PC-3 (cell line): ENCODE data around the gene FAM47E. TPM values are rescaled to one million over a fixed set of nuclear protein-coding genes. Genes with fewer than 3 reads are reported as not detected.

Experiments used
- ATAC-seq: fragments of 200-7000 bp; cut with Tn5 transposase; 2 replicates; pipeline ENCODE4 v1.9.1; 2020; ENCODE audit warnings: mild to moderate bottlenecking, moderate library complexity
- BruUV-seq: library from RNA; stranded (reverse); fragments of 400-500 nt; replicated peaks from 2 replicates; lab custom pipeline; 2021; lab: Mats Ljungman, UMichigan
- CTCF ChIA-PET: fragments of 300-600 bp; sonication (Branson Sonifier 250); formaldehyde crosslinking; loops from one replicate; lab custom pipeline; 2022; ENCODE audit warnings: antibody characterized with exemption; lab: Charles Lee
- POLR2A ChIA-PET: fragments of 300-600 bp; sonication (Branson Sonifier 250); formaldehyde crosslinking; loops from one replicate; lab custom pipeline; 2022; ENCODE audit warnings: antibody characterized with exemption; ENCODE audit not compliant: unreplicated experiment; lab: Charles Lee
- DNase-seq: peaks from one replicate; pipeline ENCODE4 v3.0.0-alpha.2; 2015
- H2AFZ ChIP-seq: fragments of 300-600 bp; sonication (generic); 2 replicates; pipeline ENCODE4 v1.6.0; 2016; ENCODE audit warnings: antibody characterized with exemption, low read length
- H3F3A ChIP-seq: fragments of 300-600 bp; sonication (generic); one replicate; pipeline ENCODE4 v1.6.0; 2017; ENCODE audit warnings: antibody characterized with exemption, low read length, control low read depth, mild to moderate bottlenecking; ENCODE audit not compliant: unreplicated experiment
- H3K27ac ChIP-seq: fragments of 300-600 bp; sonication (generic); 2 replicates; pipeline ENCODE4 v1.5.1; 2016; ENCODE audit warnings: mild to moderate bottlenecking, low read length
- H3K27me3 ChIP-seq: fragments of 300-600 bp; sonication (generic); 2 replicates; pipeline ENCODE4 v1.6.1; 2016; ENCODE audit warnings: low read length, mixed read lengths
- H3K36me3 ChIP-seq: fragments of 300-600 bp; sonication (generic); 2 replicates; pipeline ENCODE4 v1.6.1; 2016; ENCODE audit warnings: low read depth, mixed run types, low read length, mixed read lengths
- H3K4me1 ChIP-seq: fragments of 300-600 bp; sonication (generic); 2 replicates; pipeline ENCODE4 v1.5.1; 2016; ENCODE audit warnings: low read length; ENCODE audit not compliant: insufficient read depth
- H3K4me2 ChIP-seq: fragments of 300-600 bp; sonication (generic); 2 replicates; pipeline ENCODE4 v1.6.0; 2016; ENCODE audit warnings: low read length
- H3K4me3 ChIP-seq: fragments of 300-600 bp; sonication (generic); 2 replicates; pipeline ENCODE4 v1.5.1; 2016; ENCODE audit warnings: mild to moderate bottlenecking, low read length, mixed read lengths
- H3K79me2 ChIP-seq: fragments of 300-600 bp; sonication (generic); 2 replicates; pipeline ENCODE4 v1.6.1; 2017; ENCODE audit warnings: low read length, mixed read lengths
- H3K9ac ChIP-seq: fragments of 300-600 bp; sonication (generic); 2 replicates; pipeline ENCODE4 v1.6.0; 2016; ENCODE audit warnings: mild to moderate bottlenecking, low read length
- H3K9me2 ChIP-seq: fragments of 300-600 bp; sonication (generic); replicated peaks from 2 replicates; pipeline ENCODE4 v1.6.1; 2016; ENCODE audit warnings: mixed run types, low read length, mixed read lengths
- H3K9me3 ChIP-seq: fragments of 300-600 bp; sonication (generic); 2 replicates; pipeline ENCODE4 v1.6.1; 2016; ENCODE audit warnings: low read length, mixed read lengths
- H4K20me1 ChIP-seq: fragments of 300-600 bp; sonication (generic); 2 replicates; pipeline ENCODE4 v1.6.1; 2016; ENCODE audit warnings: low read length, mixed read lengths
- CTCF ChIP-seq: fragments of 300-600 bp; sonication (generic); conservative IDR thresholded peaks from 2 replicates; pipeline ENCODE4 v1.5.1; 2017; ENCODE audit warnings: antibody characterized with exemption, low read depth, mild to moderate bottlenecking, low read length
- EZH2 ChIP-seq: fragments of 300-600 bp; sonication (generic); IDR thresholded peaks from one replicate; pipeline ENCODE4 v1.6.1; 2017; ENCODE audit warnings: antibody characterized with exemption, mild to moderate bottlenecking, low read length; ENCODE audit not compliant: unreplicated experiment
- EZH2phosphoT487 ChIP-seq: fragments of 300-600 bp; sonication (generic); IDR thresholded peaks from 2 replicates; pipeline ENCODE4 v1.6.1; 2018; ENCODE audit warnings: mild to moderate bottlenecking, antibody characterized with exemption, low read length, borderline replicate concordance
- intact Hi-C: fragments of 100-400 bp; cut with micrococcal nuclease; formaldehyde crosslinking; loops from 2 replicates; pipeline ENCODE4 v1.9.0; 2023
- total RNA-seq: library from RNA; depleted of rRNA; stranded (reverse); fragments of >200 nt; gene quantifications from 2 replicates; pipeline ENCODE4 v1.2.3, GENCODE V29; 2014

Gene FAM47E
- total RNA-seq, 1 experiment from 2014 or later: 0.91 TPM

- intact Hi-C loops: no loop called here
- H3K9me2 ChIP-seq: no peaks in the 10 kb centered on the region
- no peaks in the 10 kb centered on the region for H3F3A ChIP-seq
- H3K79me2 ChIP-seq: no peaks in the 10 kb centered on the region
- no peaks in the 10 kb centered on the region for H3K36me3 ChIP-seq
- no peaks in the 10 kb centered on the region for H3K27me3 ChIP-seq
- no peak overlapping the region for H3K27ac ChIP-seq
- H3K4me2 ChIP-seq: no peak overlapping the region
- ATAC-seq (no peak), DNase-seq (no peak)
- TF ChIP-seq EZH2: no peak
- TF ChIP-seq CTCF: no peak
- no peak for TF ChIP-seq EZH2phosphoT487
- no peak overlapping the region for H2AFZ ChIP-seq
- H3K9me3 ChIP-seq: no peaks in the 10 kb centered on the region
- H3K9ac ChIP-seq: no peak overlapping the region
- ChIA-PET CTCF (no interaction called here), POLR2A (no interaction called here)
- peaks cover 17% of the 10 kb centered on the region for H3K4me1 ChIP-seq
- H4K20me1 ChIP-seq: no peaks in the 10 kb centered on the region
- no TSS peak for BruUV-seq
- no peak overlapping the region for H3K4me3 ChIP-seq
Observed at GRCh38 chr4:76276813-76277212, 25.3 kb downstream of the FAM47E start.

GRCh38 chr4:76277667-76278066 lies 26.1 kb downstream of the FAM47E start:
- Histone ChIP-seq H4K20me1 (no peaks in the 10 kb centered on the region), H3K36me3 (no peaks in the 10 kb centered on the region), H2AFZ (no peak overlapping the region), H3K4me2 (no peak overlapping the region), H3K9me2 (no peaks in the 10 kb centered on the region), H3K4me3 (no peak overlapping the region), H3K9me3 (no peaks in the 10 kb centered on the region), H3K4me1 (peaks cover 10% of the 10 kb centered on the region; the same call in 1 of the 2 replicates), H3K27me3 (no peaks in the 10 kb centered on the region), H3F3A (no peaks in the 10 kb centered on the region), H3K27ac (no peak overlapping the region), H3K79me2 (no peaks in the 10 kb centered on the region), H3K9ac (no peak overlapping the region)
- POLR2A ChIA-PET: no interaction called here
- TF ChIP-seq EZH2phosphoT487 (no peak), CTCF (no peak), EZH2 (no peak)
- ATAC-seq: peak; percentile 37
- BruUV-seq: no TSS peak
- CTCF ChIA-PET: no interaction called here
- DNase-seq: peak; percentile 34
- intact Hi-C loops: no loop called here

- Histone ChIP-seq H3K36me3 (no peaks in the 10 kb centered on the region), H3F3A (no peaks in the 10 kb centered on the region), H3K9me2 (no peaks in the 10 kb centered on the region), H3K4me2 (no peak overlapping the region), H4K20me1 (no peaks in the 10 kb centered on the region), H2AFZ (no peak overlapping the region), H3K27ac (no peak overlapping the region), H3K9me3 (no peaks in the 10 kb centered on the region), H3K4me1 (peaks cover 18% of the 10 kb centered on the region), H3K27me3 (no peaks in the 10 kb centered on the region), H3K79me2 (no peaks in the 10 kb centered on the region), H3K9ac (no peak overlapping the region), H3K4me3 (no peak overlapping the region)
- POLR2A ChIA-PET: no interaction called here
- DNase-seq: no peak
- TF ChIP-seq EZH2 (no peak), EZH2phosphoT487 (no peak), CTCF (no peak)
- no peak for ATAC-seq
- intact Hi-C loops: no loop called here
- BruUV-seq: no TSS peak
- CTCF ChIA-PET: interaction anchor here (0.5 kb wide), 1 partner anchor 27 kb away, joined by 4 read pairs; no protein-coding TSS in a partner anchor
Observed at GRCh38 chr4:76278583-76278982, 27.1 kb downstream of the FAM47E start.
